ENCODE data around the gene INO80. TPM values are rescaled to one million over a fixed set of nuclear protein-coding genes. Genes with fewer than 3 reads are reported as not detected.

INO80 gene
- total RNA-seq, 4 donors from 2014 or later = 22.3 to 44.3 (median 31.1) TPM

GRCh38 chr15:41105348-41106334 lies 10.4 kb downstream of the INO80 start:
- 88 to 92% methylated on average over 11 of the region's 11 CpGs for WGBS, 2 donors
- TF ChIP-seq POLR2A (IDR thresholded peaks at IDR 0.05) (no peak), CTCF (IDR thresholded peaks at IDR 0.05) (no peak)
- intact Hi-C loops (cut with DNase I; ENCODE audit: low total_unique reads) = no loop called here
- DNase-seq (ENCODE audit: low spot score in 2 of 2) = no peak
- no peak overlapping the region for H3K4me3 ChIP-seq (ENCODE audit: low read depth, poor library complexity, severe bottlenecking)

GRCh38 chr15:41104234-41104633 lies 11.8 kb downstream of the INO80 start:
- intact Hi-C loops (cut with DNase I; ENCODE audit: low total_unique reads) = no loop called here
- no peak for TF ChIP-seq CTCF (IDR thresholded peaks at IDR 0.05)
- TF ChIP-seq POLR2A (IDR thresholded peaks at IDR 0.05) = no peak
- DNase-seq (ENCODE audit: low spot score in 2 of 2) = no peak
- WGBS, 2 donors = 72 to 73% methylated on average over 2 of the region's 2 CpGs
- no peak overlapping the region for H3K4me3 ChIP-seq (ENCODE audit: low read depth, poor library complexity, severe bottlenecking)

GRCh38 chr15:41102854-41103253 lies 13.2 kb downstream of the INO80 start:
- no peak for DNase-seq (ENCODE audit: low spot score in 2 of 2)
- no peak overlapping the region for H3K4me3 ChIP-seq (ENCODE audit: low read depth, poor library complexity, severe bottlenecking)
- 94 to 100% methylated on average over 2 of the region's 2 CpGs for WGBS, 2 donors
- intact Hi-C loops (cut with DNase I; ENCODE audit: low total_unique reads) = no loop called here
- TF ChIP-seq CTCF (IDR thresholded peaks at IDR 0.05) (no peak), POLR2A (IDR thresholded peaks at IDR 0.05) (no peak)

GRCh38 chr15:41096178-41096577 lies 19.9 kb downstream of the INO80 start:
- no peak overlapping the region for H3K4me3 ChIP-seq (ENCODE audit: low read depth, poor library complexity, severe bottlenecking)
- 87 to 89% methylated on average over 6 of the region's 6 CpGs for WGBS, 2 donors
- intact Hi-C loops (cut with DNase I; ENCODE audit: low total_unique reads) = no loop called here
- TF ChIP-seq CTCF (IDR thresholded peaks at IDR 0.05) = no peak
- TF ChIP-seq POLR2A (IDR thresholded peaks at IDR 0.05) = no peak
- no peak for DNase-seq (ENCODE audit: low spot score in 2 of 2)

- DNase-seq (ENCODE audit: low spot score in 2 of 2) = no peak
- no peak for TF ChIP-seq CTCF (IDR thresholded peaks at IDR 0.05)
- TF ChIP-seq POLR2A (IDR thresholded peaks at IDR 0.05) = no peak
- intact Hi-C loops (cut with DNase I; ENCODE audit: low total_unique reads) = no loop called here
- WGBS, 2 donors = 76 to 83% methylated on average over 3 of the region's 3 CpGs
- no peak overlapping the region for H3K4me3 ChIP-seq (ENCODE audit: low read depth, poor library complexity, severe bottlenecking)
Observed at GRCh38 chr15:41085029-41085428, 31.1 kb downstream of the INO80 start.
